ENCODE results near the gene S100B.

S100B gene

DNA sequence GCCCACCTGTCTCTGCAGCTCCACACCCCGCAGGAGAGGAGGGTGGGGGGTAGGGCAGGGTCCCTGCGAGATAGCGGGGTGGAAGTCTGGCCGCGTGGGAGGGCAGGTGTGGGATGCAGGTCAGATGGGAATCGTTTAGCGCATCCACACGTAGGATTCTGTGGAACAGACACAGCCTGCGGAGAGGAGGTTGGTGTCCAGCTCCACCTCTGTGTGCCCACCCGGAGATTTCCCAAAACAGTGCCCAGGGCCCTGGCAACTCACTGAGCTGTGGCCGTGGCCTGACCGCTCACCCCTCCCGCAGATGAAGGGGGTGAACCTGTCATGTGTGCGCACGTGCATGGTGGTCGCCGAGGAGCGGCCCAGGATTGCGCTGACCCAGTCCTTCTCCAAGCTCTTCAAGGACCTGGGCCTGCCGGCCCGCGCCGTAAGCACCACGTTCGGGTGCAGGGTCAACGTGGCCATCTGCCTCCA is 46.9 kb downstream of the S100B start:
- no peak for DNase-seq

DNA sequence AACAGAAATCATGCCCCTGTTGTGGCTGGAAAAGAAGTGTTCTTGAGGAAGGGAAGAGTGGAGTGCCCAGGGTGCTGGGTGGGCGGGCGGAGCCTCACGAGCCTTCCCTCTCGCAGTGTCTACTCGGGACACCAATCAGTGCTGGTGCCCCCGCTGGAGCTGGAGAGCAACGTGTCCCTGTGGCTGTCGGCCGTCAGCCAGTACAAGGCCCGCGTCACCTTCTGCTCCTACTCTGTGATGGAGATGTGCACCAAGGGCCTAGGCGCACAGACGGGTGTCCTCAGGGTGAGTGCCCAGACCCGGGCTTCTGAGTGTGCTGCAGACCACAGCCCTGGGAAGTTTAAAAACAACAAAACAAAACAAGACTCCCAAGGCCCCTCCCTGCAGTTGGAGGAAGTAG is 47.4 kb downstream of the S100B start:
- DNase-seq = no peak

DNA sequence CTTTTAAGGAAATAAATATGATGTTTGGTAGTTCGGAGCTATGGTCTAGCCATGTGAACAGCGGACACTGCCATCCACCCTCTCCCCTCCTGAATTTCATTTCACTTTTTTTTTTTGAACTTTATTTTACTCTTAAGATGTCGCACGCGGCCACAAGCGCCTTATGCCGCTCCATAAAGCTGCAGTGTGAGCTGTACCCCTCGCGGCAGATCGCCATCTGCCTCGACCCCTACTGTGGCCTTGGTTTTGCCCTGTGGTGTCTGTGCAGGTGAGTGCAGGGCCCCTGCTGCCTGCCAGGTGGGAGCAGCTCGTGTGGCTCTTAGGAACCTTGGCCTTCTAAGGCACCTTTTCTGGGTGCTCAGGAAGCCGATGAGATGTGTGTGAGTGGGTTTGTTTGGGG is 48.1 kb downstream of the S100B start:
- no peak for DNase-seq

DNA sequence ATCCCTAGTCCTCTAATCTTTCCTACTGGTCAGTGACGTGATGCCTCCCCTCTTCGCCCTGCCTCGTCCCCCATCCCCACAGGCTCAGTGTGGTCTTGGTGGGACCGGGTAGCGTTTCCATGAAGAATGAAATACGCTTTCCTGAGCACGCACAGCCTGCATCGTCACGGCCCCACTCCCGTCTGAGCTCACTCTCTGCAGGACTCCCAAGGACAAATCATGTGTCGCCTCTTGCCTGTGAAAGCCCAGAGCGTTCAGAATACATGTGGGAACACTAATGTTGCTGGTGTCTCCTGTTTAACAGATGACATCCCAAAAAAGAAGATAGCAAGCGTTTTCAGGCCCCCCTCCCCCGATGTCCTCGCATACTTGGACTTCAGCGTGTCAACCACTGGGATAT is 49.2 kb downstream of the S100B start:
- no peak for DNase-seq

DNA sequence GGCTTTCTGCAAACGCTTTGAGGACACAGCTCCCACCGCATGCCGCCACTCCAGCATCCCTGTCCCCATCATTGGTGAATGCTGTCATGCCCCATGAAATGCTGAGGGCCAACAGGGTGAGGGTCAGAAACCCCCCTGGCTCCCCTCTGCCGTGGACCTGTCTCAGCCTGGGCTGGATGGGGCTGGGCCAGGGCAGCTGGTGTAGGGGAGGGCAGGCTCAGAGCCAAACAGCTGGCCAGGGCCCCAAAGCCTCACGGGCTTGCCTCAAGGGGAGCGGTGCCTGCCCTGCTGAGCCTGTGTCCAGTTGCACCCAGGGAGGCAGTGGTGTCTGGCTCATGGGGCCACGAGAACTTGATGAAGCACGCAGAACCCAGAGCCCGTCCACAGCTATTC is 49.7 kb downstream of the S100B start:
- no peak for DNase-seq

DNA sequence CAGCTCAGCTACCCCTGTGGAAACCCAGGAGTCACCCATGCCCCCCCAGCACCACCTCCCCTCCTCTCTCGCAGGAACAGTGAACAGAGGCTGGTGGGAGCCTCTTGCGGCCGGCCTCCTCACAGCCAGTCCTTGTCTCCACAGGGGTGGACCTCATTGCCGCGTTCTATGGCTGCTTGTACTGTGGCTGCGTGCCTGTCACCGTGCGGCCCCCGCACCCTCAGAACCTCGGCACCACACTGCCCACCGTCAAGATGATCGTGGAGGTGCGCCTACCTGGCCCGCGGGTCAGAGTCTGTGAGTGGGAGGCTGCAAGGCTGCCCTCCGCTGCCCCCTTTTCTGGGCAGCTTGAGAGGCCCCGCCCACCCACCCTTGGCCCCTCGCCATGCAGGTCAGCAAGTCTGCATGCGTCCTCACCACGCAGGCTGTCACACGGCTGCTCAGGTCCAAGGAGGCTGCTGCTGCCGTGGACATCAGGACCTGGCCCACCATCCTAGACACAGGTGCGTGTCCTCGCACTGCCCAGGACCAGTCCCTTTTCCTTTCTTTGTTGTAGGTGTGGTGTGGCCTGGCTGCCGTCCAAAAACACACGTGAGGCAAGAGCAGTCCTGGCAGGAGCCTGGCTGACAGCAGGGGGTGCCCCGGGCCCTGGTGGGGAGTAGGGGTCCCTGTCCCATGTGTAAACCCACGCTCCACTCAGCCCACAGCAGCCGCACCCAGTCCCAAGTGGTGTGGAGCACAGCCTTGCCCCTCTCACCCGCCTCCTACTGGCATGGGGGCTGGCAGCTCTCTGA is 50.3 kb downstream of the S100B start:
- DNase-seq = no peak

DNA sequence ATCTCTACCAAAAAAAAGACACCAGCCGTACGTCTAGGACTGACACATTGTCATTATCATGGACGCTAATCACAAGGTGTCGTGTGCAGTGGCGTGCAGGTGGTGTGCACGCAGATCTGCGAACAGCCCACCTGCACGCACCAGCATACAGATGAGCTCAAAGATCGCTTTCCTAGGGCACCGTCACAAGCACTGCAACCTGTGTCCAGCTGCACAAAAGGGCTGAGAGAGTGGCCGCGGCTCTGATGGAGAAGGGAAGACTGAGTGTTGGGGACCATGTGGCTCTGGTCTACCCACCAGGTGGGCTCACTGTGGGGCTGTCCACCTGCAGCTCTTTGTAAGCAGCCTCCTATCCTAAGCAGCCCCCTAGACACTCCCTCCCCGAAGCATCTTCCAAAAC is 50.9 kb downstream of the S100B start:
- DNase-seq = no peak

DNA sequence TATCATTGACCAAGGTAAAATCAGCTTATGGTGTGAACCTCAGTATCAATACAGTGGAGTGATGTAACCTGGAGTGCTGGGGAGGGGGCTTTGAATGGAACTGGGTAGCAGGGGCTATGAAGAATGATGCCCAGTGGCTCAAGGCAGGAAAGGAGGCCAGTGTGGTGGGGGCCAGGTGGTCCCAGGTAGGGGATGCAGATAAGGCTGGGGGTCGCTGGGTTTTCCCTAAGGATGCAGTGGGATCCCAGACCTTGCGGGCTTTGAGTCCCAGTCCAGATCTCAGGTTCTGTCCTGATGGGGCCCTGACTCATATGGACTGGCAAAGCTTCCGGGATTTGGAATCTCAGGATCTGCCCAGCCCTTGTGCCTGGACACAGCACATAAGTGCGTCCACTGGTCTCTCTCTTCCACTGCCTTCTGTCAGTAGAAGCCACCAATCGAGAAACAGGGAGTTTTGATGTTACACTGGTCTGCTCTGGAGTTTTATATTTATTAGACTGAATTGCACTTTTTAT is 52.0 kb downstream of the S100B start:
- DNase-seq = no peak

DNA sequence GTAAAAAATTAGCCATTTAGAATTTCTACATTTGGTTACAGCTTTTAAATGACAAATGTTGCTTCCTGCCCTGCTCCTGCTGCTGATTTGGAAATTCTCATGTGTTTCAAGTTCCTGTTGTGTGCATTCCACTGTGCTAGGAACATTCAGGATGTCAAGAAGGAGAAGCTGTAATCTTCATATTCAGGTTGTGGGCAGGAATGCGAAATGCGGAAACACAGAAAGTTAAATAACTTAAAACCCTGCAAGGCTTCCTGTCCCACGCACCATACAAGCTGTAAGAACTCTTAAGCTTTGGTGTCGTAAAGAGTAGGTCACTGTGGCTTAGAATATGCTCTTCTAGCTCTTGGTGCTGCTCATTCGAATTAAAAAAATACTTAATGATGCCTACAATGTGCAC is 52.6 kb downstream of the S100B start:
- no peak for DNase-seq

DNA sequence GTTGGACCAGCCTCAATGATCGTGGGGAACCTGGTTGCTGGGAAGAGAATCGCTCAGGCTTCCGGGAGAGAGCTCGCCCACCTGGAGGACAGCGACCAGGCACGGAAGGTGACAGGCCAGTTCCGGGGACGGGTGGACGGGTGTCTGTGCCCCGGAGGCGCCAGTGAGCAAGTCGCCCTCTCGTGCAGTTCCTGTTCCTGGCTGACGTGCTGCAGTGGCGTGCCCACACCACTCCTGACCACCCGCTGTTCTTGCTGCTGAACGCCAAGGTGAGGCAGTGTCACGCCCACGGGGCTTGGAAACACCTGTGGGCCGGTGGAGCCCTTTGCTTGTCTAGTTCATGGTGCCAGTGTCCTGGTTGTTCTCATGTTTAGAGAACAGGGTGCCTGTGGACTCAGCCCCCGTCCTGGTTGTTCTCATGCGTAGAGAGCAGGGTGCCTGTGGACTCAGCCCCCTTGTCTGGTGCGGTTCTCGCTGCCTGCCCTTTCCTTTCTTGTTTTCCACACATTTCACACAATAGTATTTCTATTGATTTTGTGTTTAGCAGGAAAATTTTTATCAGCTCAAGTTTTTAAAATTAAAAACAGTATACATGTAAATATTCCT is 53.1 kb downstream of the S100B start:
- DNase-seq = no peak

DNA sequence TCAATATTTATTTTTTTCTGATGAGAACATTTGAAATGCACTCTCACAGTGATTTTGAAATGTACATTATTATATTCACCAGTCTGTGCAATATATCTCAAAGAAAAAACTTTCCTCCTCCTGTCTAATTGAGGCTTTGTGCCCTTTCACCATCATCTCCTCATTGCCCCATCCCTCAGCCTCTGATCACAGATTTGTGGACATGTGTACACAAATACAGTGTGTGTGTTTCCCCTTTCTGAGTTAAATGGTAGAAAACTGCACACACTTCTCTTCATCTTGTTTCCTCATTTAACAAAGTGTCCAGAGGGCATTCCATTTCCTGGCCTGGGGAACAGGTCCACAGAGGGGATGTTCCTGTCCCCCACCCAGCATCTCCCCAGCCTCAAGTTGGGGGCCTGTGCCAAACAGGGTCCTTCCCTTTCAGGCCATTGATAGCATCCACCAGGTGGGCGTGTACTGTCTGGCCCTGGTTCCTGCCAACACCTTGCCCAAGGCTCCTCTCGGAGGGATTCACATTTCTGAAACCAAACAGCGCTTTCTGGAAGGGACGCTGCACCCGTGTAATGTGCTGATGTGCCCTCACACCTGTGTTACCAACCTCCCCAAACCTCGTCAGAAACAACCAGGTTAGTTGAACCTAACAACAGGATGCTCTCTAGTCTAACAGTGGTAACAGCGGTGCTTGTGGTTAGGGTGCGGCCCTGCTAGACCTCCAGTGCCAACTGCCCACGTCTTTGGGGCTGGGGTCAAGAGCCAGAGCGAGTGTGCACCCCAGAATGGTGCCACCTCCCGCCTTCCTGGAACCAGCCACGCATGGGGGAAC is 54.6 kb downstream of the S100B start:
- DNase-seq = no peak

DNA sequence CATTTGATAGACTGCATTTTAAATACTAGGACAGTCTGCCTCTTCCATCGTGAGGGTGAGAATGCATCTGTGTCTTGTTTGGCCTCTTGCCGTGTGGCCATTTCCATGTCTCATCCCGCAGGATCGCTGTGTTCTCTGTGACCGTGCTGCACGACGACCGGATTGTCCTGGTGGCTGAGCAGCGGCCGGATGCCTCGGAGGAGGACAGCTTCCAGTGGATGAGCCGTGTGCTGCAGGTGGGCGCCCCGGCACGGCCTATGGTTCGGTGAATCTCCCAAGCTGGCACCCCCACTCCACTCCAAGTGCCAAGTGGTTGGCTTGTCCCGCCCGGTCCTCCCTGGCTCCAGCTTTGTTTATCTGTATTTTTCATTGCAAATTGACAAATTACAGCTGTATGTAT is 55.2 kb downstream of the S100B start:
- no peak for DNase-seq
